H9 (cell line): ENCODE data around the gene C12orf57. TPM values are rescaled to one million over a fixed set of nuclear protein-coding genes. Genes with fewer than 3 reads are reported as not detected.

Experiments
- DNase-seq: peaks from one replicate; pipeline ENCODE4 v3.0.0-alpha.2; 2017
- H2AFZ ChIP-seq: one replicate; pipeline ENCODE4 v1.6.1; 2013; ENCODE audit warnings: mild to moderate bottlenecking, low read length, control low read depth, moderate library complexity
- H2AK5ac ChIP-seq: 2 replicates; pipeline ENCODE4 v1.6.1; 2013; ENCODE audit warnings: low read length, control low read depth, mixed read lengths; ENCODE audit not compliant: insufficient read length
- H2BK120ac ChIP-seq: one replicate; pipeline ENCODE4 v1.6.1; 2013; ENCODE audit warnings: low read depth, mild to moderate bottlenecking, low read length, control low read depth, inconsistent platforms; ENCODE audit not compliant: poor library complexity, severe bottlenecking
- H2BK12ac ChIP-seq: 2 replicates; pipeline ENCODE4 v1.6.1; 2013; ENCODE audit warnings: low read length, control low read depth, mixed read lengths, low read depth; ENCODE audit not compliant: insufficient read length
- H2BK15ac ChIP-seq: 2 replicates; pipeline ENCODE4 v1.6.1; 2013; ENCODE audit warnings: low read depth, low read length, control low read depth
- H2BK20ac ChIP-seq: one replicate; pipeline ENCODE4 v1.6.1; 2013; ENCODE audit warnings: low read depth, mild to moderate bottlenecking, low read length, control low read depth, inconsistent platforms; ENCODE audit not compliant: poor library complexity, severe bottlenecking
- H2BK5ac ChIP-seq: 2 replicates; pipeline ENCODE4 v1.6.1; 2013; ENCODE audit warnings: low read length, control low read depth, mixed read lengths; ENCODE audit not compliant: insufficient read length
- H3K14ac ChIP-seq: 2 replicates; pipeline ENCODE4 v1.6.1; 2013; ENCODE audit warnings: low read length, control low read depth; ENCODE audit not compliant: insufficient read depth
- H3K18ac ChIP-seq: 2 replicates; pipeline ENCODE4 v1.6.1; 2013; ENCODE audit warnings: low read depth, mild to moderate bottlenecking, mixed read lengths, low read length, control low read depth; ENCODE audit not compliant: insufficient read length
- H3K23ac ChIP-seq: 2 replicates; pipeline ENCODE4 v1.6.1; 2013; ENCODE audit warnings: low read length, control low read depth, mixed read lengths, low read depth; ENCODE audit not compliant: insufficient read length
- H3K23me2 ChIP-seq: 2 replicates; pipeline ENCODE4 v1.6.1; 2013; ENCODE audit warnings: low read depth, mild to moderate bottlenecking, mixed read lengths, low read length, control low read depth; ENCODE audit not compliant: insufficient read length, poor library complexity, severe bottlenecking
- H3K27ac ChIP-seq: 2 replicates; pipeline ENCODE4 v1.5.1; 2013; ENCODE audit warnings: low read length, control low read depth, mixed read lengths, low read depth; ENCODE audit not compliant: insufficient read length
- H3K27me3 ChIP-seq: 2 replicates; pipeline ENCODE4 v1.6.1; 2013; ENCODE audit warnings: low read length, control low read depth, inconsistent platforms; ENCODE audit not compliant: insufficient read depth
- H3K4ac ChIP-seq: 2 replicates; pipeline ENCODE4 v1.6.1; 2013; ENCODE audit warnings: low read depth, mild to moderate bottlenecking, control low read depth, inconsistent platforms, low read length, moderate library complexity
- H3K4me1 ChIP-seq: 2 replicates; pipeline ENCODE4 v1.6.1; 2013; ENCODE audit warnings: low read length, control low read depth, inconsistent platforms; ENCODE audit not compliant: insufficient read depth
- H3K4me2 ChIP-seq: 2 replicates; pipeline ENCODE4 v1.6.1; 2013; ENCODE audit warnings: low read length, control low read depth, mixed read lengths; ENCODE audit not compliant: insufficient read length, insufficient read depth
- H3K56ac ChIP-seq: 2 replicates; pipeline ENCODE4 v1.6.1; 2013; ENCODE audit warnings: low read depth, mild to moderate bottlenecking, mixed read lengths, low read length, control low read depth; ENCODE audit not compliant: insufficient read length
- H3K79me1 ChIP-seq: 2 replicates; pipeline ENCODE4 v1.6.1; 2013; ENCODE audit warnings: low read depth, mild to moderate bottlenecking, moderate library complexity, low read length, control low read depth, inconsistent platforms; ENCODE audit not compliant: insufficient read depth, poor library complexity, severe bottlenecking
- H3K79me2 ChIP-seq: 2 replicates; pipeline ENCODE4 v1.6.1; 2013; ENCODE audit warnings: low read length, control low read depth, inconsistent platforms; ENCODE audit not compliant: insufficient read depth
- H3K9ac ChIP-seq: 2 replicates; pipeline ENCODE4 v1.6.1; 2013; ENCODE audit warnings: low read length, control low read depth, mixed read lengths; ENCODE audit not compliant: insufficient read length; ENCODE audit errors: extremely low read depth
- H3K9me3 ChIP-seq: one replicate; pipeline ENCODE4 v1.6.1; 2013; ENCODE audit warnings: low read depth, low read length, inconsistent platforms; ENCODE audit not compliant: control insufficient read depth
- H3T11ph ChIP-seq: one replicate; pipeline ENCODE4 v1.6.1; 2013; ENCODE audit warnings: mild to moderate bottlenecking, low read length, control low read depth, inconsistent platforms
- H4K20me1 ChIP-seq: one replicate; pipeline ENCODE4 v1.6.1; 2013; ENCODE audit not compliant: control insufficient read depth, insufficient read length, insufficient read depth
- H4K5ac ChIP-seq: 2 replicates; pipeline ENCODE4 v1.6.1; 2013; ENCODE audit warnings: low read depth, mild to moderate bottlenecking, mixed read lengths, low read length, control low read depth; ENCODE audit not compliant: insufficient read length
- H4K8ac ChIP-seq: replicated peaks from 2 replicates; pipeline ENCODE4 v1.6.1; 2013; ENCODE audit warnings: low read length, control low read depth, mixed read lengths, low read depth; ENCODE audit not compliant: insufficient read length
- H4K91ac ChIP-seq: 2 replicates; pipeline ENCODE4 v1.6.1; 2013; ENCODE audit warnings: low read depth, mild to moderate bottlenecking, moderate library complexity, mixed read lengths, low read length, control low read depth; ENCODE audit not compliant: insufficient read length
- H3K27ac Mint-ChIP-seq, 3 experiments: 2 replicates in 2 of 3; 3 replicates in 1 of 3; pipeline ENCODE4 v1.8.0; 2020 to 2021; ENCODE audit warnings: mixed read lengths in 3 of 3, mild to moderate bottlenecking in 1 of 3, moderate library complexity in 1 of 3
- H3K27me3 Mint-ChIP-seq: 2 replicates; pipeline ENCODE4 v1.8.0; 2021; ENCODE audit warnings: low read depth, mild to moderate bottlenecking, moderate library complexity, mixed read lengths
- H3K36me3 Mint-ChIP-seq, 3 experiments: 2 replicates in 2 of 3; 3 replicates in 1 of 3; pipeline ENCODE4 v1.8.0; 2020 to 2021; ENCODE audit warnings: low read depth in 3 of 3, mixed read lengths in 3 of 3; ENCODE audit not compliant: insufficient read depth in 1 of 3
- H3K4me1 Mint-ChIP-seq, 2 experiments: 2 replicates each; pipeline ENCODE4 v1.8.0; 2020; ENCODE audit warnings: mixed read lengths in 2 of 2
- H3K4me3 Mint-ChIP-seq, 2 experiments: 2 replicates in 1 of 2; 3 replicates in 1 of 2; pipeline ENCODE4 v1.8.0; 2020 to 2021; ENCODE audit warnings: mild to moderate bottlenecking in 2 of 2, mixed read lengths in 2 of 2, moderate library complexity in 1 of 2
- H3K9me3 Mint-ChIP-seq, 2 experiments: 2 replicates in 1 of 2; 3 replicates in 1 of 2; pipeline ENCODE4 v1.8.0; 2020; ENCODE audit warnings: mild to moderate bottlenecking in 2 of 2, mixed read lengths in 2 of 2, moderate library complexity in 1 of 2
- CTCF ChIP-seq: fragments of 200-600 bp; sonication (generic); conservative IDR thresholded peaks from 3 replicates; pipeline ENCODE4 v1.8.0; 2021; ENCODE audit warnings: antibody characterized with exemption, mild to moderate bottlenecking
- WGBS: extraction: QIAGEN DNeasy Blood & Tissue Kit; methylation state at CpG from one replicate; pipeline ENCODE4 v1.1.7; 2013; ENCODE audit warnings: missing lambda C conversion rate, low lambda C conversion rate, mixed read lengths; ENCODE audit not compliant: insufficient read length; ENCODE audit errors: extremely low coverage; 5-methylcytosine and 5-hydroxymethylcytosine counted together
- total RNA-seq: library from RNA; stranded (reverse); gene quantifications from 2 replicates; pipeline ENCODE4 v1.2.1, GENCODE V29; 2021

The C12orf57 gene
- total RNA-seq, 1 experiment from 2014 or later: 195 TPM

- H3K23ac ChIP-seq: no peak overlapping the region
- no peak overlapping the region for H4K8ac ChIP-seq
- Mint-ChIP-seq H3K27ac (peak overlapping the region in 2 of 3 experiments; percentile 39 to 87; a peak in 4 of 7 replicates), H3K36me3 (peaks cover 15 to 46% (median 26%) of the 10 kb centered on the region in 3 experiments; a peak in 6 of 7 replicates), H3K27me3 (peaks cover 1% of the 10 kb centered on the region; the same call in 1 of the 2 replicates), H3K9me3 (peaks cover 0 to 2% of the 10 kb centered on the region in 2 experiments; a peak in 1 of 5 replicates), H3K4me1 (peaks cover 48 to 53% of the 10 kb centered on the region in 2 experiments), H3K4me3 (peak overlapping the region; percentile 96 to 98)
- no peak overlapping the region for H3K56ac ChIP-seq
- no peak overlapping the region for H2BK5ac ChIP-seq
- no peak overlapping the region for H3K4ac ChIP-seq
- H4K91ac ChIP-seq: no peak overlapping the region
- H3K27me3 ChIP-seq: no peaks in the 10 kb centered on the region
- H3K18ac ChIP-seq: no peak overlapping the region
- no peaks in the 10 kb centered on the region for H3K9me3 ChIP-seq
- no peak overlapping the region for H2AK5ac ChIP-seq
- H3K27ac ChIP-seq: no peak overlapping the region
- no peak for DNase-seq
- no peak overlapping the region for H3T11ph ChIP-seq
- H2BK120ac ChIP-seq: no peak overlapping the region
- no peak overlapping the region for H2AFZ ChIP-seq
- H3K23me2 ChIP-seq: peaks cover 30% of the 10 kb centered on the region
- no peaks in the 10 kb centered on the region for H4K20me1 ChIP-seq
- no peak for TF ChIP-seq CTCF
- H4K5ac ChIP-seq: no peak overlapping the region
- H3K9ac ChIP-seq: peak overlapping the region; percentile 60
- H3K79me1 ChIP-seq: no peaks in the 10 kb centered on the region
- peak overlapping the region; percentile 74 for H3K4me2 ChIP-seq
- H3K14ac ChIP-seq: no peak overlapping the region
- no peak overlapping the region for H2BK15ac ChIP-seq
- H2BK20ac ChIP-seq: no peak overlapping the region
- no peak overlapping the region for H2BK12ac ChIP-seq
- no CpG with 5 or more reads among the region's 7 CpGs for WGBS
- no peaks in the 10 kb centered on the region; the same call in 1 of the 2 replicates for H3K4me1 ChIP-seq
- H3K79me2 ChIP-seq: peaks cover 24% of the 10 kb centered on the region; the same call in 1 of the 2 replicates
Measured at GRCh38 chr12:6929466-6930452, 14.1 kb upstream of the C12orf57 start.
